ENCODE data around the gene C1QL4. TPM values are rescaled to one million over a fixed set of nuclear protein-coding genes. Genes with fewer than 3 reads are reported as not detected.
A peak's percentile ranks its signal among the peaks of the same experiment; 100 is the strongest.
"Not testable (repeated sequence)": the region's sequence is repeated elsewhere in the genome, so short reads cannot be mapped to it uniquely, and the experiment has no call there.

C1QL4 gene
- total RNA-seq, 1 donor from 2014 or later, result 0.13 TPM

DNA sequence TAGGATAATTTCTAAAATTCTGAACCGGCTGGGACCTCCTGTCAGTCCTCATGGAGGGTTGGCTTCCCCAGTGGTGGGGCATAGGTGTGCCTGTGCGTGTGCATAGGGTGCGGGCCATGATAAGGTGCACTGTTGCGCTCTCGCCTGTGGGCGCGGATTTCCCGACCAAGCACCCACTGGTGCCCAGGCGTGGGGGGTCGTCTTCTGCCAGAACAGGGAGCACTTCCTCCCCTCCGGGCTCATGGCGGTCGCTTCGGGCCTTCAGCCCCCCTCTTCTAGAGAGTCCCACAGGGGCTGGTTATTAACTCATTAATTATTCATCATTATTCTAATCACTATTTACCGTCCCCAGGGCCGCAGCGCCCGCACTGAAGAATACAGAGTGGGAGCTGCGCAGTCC, 2.8 kb downstream of the C1QL4 start:
- DNase-seq (ENCODE audit: low read depth, low spot score), result no peak

DNA sequence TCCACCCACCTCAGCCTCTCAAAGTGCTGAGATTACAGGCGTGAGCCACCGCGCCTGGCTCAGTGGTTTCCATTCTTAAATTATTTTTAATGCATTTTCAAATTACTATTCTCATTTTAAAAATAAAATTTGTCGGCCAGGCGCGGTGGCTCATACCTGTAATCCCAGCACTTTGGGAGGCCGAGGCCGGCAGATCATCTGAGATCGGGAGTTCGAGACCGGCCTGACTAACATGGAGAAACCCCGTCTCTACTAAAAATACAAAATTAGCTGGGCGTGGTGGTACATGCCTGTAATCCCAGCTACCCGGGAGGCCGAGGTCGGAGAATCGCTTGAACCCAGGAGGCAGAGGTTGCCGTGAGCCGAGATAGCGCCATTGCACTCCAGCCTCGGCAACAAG, 3.2 kb downstream of the C1QL4 start:
- DNase-seq (ENCODE audit: low read depth, low spot score), result not testable (repeated sequence)

DNA sequence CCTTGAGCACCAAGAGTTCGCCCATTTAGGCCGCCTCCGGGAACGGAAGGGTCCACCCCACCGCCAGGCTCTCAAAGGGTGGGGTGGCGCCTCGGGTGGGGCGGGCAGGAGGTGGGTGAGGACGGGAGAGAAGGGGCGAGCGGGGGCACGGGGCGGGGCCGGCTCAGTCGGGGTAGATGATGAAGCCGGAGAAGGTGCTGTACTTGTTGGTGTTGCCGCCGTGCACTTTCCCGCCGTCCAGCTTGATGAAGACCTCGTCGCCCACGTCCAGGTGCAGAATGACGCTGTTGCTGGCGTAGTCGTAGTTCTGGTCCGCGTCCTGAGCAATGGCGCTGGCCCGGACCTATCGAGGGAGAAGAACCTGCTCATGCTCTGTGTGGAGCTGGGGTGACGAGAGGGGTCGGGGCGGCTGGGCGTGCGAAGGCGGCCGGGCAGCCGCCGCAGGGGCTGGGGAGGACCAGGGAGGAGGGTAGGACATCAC, 4.1 kb downstream of the C1QL4 start:
- no peak for DNase-seq (ENCODE audit: low read depth, low spot score)

DNA sequence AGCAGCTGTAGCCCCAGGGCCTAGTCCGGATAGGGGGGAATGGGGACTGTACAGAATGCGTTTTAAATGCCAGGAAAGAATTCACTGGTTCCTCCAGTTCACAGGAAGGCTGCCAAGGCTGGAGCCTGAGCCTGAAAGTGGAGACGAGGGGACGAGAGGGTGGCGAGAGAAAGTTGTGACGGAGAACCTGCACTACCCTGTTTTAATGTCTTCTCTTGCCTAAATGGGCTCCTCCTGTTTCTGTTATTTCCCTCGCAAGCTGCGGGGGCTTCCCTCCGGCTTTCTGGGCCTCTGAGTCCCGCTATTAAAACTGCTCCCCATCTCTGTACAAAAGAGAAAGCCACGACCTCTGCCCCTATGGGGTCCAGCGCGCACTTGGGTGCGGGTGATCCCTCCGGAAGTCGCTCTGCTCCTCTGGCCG, 4.5 kb downstream of the C1QL4 start:
- no peak for DNase-seq (ENCODE audit: low read depth, low spot score)

DNA sequence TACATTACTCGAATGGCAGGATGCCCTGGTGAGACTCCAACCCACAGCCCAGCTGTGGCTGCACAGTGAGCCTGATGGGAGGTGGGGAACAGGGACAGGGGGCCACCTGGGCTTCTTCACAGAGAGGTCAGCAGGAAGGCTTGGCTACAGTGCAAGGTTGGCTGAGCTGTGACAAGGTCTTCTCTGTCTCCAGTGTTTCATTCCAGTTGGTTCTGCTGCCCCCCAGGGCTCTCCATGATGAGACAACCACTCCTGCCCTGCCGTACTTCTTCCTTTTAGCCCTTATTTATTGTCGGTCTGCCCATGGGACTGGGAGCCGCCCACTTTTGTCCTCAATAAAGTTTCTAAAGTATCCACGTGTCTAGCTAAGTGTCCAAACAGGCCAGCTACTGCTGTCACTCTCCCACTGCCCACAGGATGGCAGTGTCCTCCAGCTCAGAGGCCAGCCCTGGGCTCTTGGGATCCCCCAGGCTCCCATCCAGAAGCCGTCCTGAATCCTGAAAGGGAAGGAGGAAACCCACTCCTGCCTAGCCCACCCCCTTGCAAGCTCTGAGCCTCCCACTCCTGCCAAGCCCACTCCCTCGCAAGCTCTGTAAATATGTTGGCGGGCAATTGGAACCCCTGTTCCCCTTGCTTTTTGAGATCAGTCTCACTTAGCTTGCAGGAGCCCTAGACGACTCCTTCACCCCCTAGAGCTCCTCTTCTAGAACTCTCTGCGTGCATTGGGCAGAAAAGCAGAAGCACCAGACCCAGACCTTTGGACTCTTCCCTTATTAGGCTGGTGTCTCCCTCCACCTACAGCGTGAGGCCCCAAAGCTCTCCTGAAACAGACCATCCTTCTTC, 5.4 kb downstream of the C1QL4 start:
- peak; percentile 54 for DNase-seq (ENCODE audit: low read depth, low spot score)

DNA sequence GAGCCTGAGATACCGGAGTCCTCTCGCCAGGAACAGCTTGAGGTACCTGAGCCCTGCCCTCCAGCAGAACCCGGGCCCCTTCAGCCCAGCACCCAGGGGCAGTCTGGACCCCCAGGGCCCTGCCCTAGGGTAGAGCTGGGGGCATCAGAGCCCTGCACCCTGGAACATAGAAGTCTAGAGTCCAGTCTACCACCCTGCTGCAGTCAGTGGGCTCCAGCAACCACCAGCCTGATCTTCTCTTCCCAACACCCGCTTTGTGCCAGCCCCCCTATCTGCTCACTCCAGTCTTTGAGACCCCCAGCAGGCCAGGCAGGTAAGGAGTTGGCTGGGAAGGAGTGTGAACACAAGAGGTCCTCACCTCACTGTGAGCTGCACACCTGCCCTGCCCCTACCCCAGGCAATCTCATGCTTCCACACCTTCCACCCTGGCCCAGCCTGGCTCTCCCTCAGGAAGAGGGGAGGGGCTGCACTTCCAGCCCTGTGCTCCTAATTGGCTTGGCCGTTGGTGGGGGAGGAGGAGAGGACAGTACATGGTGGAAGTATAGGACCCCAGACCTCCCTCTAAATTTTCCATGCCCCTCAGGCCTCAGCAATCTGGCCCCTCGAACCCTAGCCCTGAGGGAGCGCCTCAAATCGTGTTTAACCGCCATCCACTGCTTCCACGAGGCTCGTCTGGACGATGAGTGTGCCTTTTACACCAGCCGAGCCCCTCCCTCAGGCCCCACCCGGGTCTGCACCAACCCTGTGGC, 6.2 kb downstream of the C1QL4 start:
- DNase-seq (ENCODE audit: low read depth, low spot score), result no peak

DNA sequence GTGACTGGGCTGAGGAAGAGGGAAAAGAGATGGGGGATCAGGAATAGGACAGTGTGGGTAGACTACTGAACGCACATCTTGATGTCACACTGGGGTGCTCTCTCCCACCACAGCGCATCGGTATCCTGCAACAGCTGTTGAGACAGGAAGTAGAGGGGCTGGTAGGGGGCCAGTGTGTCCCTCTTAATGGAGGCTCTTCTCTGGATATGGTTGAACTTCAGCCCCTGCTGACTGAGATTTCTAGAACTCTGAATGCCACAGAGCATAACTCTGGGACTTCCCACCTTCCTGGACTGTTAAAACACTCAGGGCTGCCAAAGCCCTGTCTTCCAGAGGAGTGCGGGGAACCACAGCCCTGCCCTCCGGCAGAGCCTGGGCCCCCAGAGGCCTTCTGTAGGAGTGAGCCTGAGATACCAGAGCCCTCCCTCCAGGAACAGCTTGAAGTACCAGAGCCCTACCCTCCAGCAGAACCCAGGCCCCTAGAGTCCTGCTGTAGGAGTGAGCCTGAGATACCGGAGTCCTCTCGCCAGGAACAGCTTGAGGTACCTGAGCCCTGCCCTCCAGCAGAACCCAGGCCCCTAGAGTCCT, 6.9 kb downstream of the C1QL4 start:
- no peak for DNase-seq (ENCODE audit: low read depth, low spot score)

DNA sequence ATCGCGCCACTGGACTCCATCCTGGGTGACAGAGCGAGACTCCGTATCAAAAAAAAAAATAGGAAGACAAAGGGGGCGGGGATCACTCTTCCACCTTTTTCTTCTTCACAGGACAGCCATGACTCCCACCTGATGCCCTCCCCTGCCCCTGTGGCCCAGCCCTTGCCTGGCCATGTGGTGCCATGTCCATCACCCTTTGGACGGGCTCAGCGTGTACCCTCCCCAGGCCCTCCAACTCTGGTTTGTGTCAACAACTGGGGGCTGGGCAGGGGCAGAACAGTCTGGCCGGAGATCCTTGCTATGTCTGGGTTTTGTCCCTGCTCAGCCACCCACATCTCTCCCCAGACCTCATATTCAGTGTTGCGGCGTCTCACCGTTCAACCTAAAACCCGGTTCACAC, 8.2 kb downstream of the C1QL4 start:
- DNase-seq (ENCODE audit: low read depth, low spot score), result no peak

DNA sequence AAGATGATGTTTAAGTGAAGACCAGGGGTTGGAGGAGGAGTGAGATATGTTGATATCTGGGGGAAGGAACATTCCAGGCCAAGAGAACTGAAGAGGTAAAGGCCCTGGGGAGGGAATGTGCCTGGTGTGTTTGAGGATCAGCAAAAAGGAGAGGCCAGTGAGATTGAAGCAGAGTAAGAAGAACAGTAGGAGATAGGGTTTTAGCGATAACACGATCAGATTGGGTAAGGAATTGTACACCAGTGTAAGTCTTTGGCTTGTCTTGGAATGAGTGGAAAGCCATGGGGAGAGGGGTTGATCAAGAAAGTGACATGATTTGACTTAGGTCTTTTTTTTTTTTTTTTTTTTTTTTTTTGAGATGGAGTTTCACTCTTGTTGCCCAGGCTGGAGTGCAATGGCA, 9.1 kb downstream of the C1QL4 start:
- DNase-seq (ENCODE audit: low read depth, low spot score), result no peak

DNA sequence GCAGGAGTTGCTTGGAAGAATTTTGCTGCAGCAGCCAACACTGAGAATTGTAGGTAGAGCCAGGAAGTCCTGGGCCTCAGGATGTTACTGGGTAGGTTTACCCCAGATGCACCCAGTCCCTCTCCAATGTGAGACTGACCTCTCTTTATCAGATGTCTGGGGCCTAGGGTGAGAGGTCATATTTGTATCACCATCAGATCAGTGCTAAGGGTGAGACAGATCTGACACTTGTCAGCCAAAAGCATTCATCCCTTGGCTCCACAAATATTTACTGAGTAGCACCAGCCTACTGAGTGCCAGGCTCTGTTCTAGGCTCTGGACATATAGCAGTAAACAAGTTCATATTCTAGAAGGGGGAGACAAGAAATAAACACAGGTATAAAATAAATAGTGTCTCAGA, 9.6 kb downstream of the C1QL4 start:
- no peak for DNase-seq (ENCODE audit: low read depth, low spot score)

DNA sequence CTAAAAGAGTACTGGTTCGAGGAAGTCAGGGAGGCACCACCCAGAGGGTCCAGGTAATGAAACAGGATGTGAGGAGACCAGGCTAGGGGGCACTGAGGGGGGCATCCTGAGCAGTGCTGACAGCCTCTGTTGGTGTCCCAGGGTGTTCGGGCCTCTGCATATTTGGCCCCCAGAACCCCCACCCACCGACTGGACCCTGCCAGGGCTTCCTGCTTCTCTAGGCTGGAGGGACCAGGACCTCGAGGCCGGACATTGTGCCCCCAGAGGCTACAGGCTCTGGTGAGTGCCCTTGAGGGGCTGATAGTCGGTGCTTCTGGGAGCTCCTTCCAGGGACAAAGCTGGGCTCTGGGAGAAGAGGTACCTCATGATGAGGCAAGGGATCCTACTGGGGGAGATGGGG, 11.4 kb downstream of the C1QL4 start:
- DNase-seq (ENCODE audit: low read depth, low spot score), result no peak

DNA sequence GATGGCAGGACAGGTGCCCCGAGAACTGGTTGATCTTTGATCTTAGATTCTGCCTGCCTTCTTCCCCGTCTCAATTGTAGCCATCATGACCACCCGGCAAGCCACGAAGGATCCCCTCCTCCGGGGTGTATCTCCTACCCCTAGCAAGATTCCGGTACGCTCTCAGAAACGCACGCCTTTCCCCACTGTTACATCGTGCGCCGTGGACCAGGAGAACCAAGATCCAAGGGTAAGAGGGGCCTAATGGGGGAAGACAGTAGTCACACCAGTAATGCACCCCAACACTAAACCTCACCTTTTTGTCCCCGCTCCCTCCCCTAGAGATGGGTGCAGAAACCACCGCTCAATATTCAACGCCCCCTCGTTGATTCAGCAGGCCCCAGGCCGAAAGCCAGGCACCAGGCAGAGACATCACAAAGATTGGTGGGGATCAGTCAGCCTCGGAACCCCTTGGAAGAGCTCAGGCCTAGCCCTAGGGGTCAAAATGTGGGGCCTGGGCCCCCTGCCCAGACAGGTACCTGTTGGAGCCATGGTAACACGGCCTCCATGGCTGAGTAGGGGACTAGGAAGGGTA, 13.4 kb downstream of the C1QL4 start:
- DNase-seq (ENCODE audit: low read depth, low spot score), result no peak

DNA sequence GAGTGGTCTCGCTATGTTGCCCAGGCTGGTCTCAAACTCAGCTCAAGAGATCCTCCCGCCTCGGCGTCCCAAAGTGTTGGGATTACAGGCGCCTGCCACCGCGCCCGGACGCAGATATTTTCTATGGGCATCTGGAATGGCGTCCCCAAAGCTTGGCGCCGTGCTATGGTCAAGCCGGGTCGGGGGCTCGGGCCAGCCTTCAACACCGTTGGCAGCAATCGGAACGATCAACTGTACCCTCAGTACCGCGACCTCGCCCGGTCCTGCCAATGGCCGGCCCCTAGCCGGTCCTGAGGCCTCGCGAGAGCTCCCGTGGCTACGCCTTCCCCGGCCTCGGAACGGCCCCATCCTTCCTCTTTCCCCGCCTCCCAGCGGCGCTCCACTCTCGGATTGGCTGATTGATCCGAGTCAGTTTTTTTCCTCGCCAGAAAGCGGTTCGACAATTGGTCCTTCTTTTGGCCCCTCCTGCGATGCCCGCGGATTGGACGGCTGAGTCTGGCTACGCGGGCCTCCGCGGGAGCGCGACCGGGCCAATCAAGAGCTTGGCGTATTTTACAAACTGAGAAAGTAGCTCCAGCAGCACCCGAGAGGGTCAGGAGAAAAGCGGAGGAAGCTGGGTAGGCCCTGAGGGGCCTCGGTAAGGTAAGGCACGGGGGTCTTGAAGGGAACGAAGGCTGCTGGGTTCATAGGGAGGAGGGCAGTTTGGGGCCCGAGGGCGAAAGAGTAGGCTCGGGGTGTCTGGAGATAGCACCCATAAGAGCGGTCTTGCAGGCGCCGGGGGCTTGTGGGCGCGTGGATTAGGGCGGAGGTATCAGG, 14.1 kb downstream of the C1QL4 start, which contains the start of gene TROAP:
Gene TROAP (plus strand): TSS at position 548 of the 816 bp plus-strand sequence. CDS start 354 bp downstream, outside the sequence.
- DNase-seq (ENCODE audit: low read depth, low spot score), result peak; percentile 91

DNA sequence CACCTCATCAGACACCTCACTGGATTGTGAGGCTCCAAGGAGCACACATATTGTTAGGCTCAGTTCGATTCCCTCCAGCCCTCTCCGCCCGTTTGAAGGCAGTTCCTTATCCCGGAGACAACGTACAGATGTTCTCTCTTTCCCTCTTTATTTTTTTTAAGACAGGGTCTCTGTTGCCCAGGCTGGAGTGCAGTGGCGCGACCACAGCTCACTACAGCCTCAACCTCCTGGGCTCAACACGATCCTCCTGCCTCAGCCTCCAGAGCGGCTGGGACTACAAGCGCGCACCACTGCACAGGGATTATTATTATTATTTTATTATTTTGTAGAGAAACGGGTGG, 14.7 kb downstream of the C1QL4 start:
- no peak for DNase-seq (ENCODE audit: low read depth, low spot score)

DNA sequence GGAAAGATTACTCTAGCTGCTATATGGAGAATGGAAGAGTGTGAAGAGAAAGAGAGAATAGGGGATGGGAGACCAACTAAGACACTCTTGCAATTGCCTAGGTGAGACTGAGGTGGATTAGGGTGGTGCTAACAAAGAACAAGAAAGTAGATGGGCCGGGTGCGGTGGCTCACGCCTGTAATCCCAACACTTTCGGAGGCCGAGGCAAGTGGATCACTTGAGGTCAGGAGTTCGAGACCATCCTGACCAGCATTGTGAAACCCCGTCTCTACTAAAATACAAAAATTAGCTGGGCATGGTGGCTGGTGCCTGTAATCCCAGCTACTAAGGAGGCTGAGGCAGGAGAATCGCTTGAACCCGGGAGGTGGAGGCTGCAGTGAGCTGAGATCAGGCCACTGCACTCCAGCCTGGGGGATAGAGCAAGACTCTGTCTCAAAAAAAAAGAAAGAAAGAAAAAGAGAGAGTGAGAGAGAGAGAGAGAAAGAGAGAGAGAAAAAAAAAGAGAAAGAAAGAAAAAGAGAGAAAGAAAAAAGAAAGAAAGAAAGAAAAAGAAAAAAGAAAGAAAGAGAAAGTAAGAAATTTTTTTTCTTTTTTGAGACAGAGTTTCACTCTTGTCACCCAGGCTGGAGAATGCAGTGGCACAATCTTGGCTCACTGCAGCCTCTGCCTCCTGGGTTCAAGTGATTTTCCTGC, 16.4 kb downstream of the C1QL4 start:
- DNase-seq (ENCODE audit: low read depth, low spot score), result not testable (repeated sequence)

DNA sequence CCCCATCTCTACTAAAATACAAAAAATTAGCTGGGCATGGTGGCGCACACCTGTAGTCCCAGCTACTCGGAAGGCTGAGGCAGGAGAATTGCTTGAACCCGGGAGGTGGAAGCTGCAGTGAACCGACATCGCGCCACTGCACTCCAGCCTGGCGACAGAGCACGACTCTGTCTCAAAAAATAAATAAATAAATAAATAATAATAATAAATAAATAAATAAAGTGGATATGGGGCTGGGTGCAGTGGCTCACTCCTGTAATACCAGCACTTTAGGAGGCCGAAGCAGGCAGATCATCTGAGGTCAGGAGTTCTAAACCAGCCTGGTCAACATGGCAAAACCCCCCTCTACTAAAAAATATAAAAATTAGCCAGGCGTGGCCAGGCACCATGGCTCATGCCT, 19.9 kb downstream of the C1QL4 start:
- not testable (repeated sequence) for DNase-seq (ENCODE audit: low read depth, low spot score)

DNA sequence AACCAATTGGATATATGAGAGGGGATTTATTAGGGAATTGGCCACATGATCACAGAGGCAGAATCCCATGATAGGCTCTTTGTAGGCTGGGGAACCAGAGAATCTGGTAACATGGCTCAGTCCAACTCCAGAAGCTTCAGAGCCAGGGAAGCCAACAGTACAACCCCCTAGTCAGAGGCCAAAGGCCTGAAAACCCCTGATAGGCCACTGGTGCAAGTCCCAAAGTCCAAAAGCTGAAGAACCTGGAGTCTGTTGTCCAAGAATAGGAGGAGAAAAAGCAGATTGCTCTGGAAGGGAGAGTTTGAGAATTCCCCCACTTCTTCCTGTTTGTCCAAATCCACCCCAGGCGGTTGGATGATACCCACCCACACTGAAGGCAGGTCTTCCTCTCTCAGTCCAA, 22.2 kb downstream of the C1QL4 start:
- no peak for DNase-seq (ENCODE audit: low read depth, low spot score)

DNA sequence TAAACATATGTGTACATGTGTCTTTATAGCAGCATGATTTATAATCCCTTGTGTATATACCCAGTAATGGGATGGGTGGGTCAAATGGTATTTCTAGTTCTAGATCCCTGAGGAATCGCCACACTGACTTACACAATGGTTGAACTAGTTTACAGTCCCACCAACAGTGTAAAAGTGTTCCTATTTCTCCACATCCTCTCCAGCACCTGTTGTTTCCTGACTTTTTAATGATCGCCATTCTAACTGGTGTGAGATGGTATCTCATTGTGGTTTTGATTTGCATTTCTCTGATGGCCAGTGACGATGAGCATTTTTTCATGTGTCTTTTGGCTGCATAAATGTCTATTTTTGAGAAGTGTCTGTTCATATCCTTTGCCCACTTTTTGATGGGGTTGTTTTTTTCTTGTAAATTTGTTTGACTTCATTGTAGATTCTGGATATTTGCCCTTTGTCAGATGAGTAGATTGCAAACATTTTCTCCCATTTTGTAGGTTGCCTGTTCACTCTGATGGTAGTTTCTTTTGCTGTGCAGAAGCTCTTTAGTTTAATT, 26.5 kb downstream of the C1QL4 start:
- DNase-seq (ENCODE audit: low read depth, low spot score), result not testable (repeated sequence)

DNA sequence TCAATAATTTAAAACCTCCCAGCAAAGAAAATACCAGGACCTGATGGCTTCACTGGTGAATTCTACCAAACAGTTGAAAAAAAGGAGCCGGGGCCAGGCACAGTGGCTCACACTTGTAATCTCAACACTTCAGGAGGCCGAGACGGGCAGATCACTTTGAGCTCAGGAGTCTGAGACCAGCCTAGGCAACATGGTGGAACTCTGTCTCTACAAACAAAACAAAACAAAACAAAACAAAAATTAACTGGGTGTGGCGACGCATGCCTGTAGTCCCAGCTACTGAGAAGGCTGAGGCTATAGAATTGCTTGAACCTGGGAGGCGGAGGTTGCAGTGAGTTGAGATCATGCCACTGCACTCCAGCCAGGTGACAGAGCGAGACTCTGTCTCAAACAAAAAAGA, 27.6 kb downstream of the C1QL4 start:
- DNase-seq (ENCODE audit: low read depth, low spot score), result no peak
